Rectal smooth muscle tissue (tissue), 1 donor: ENCODE data around the gene SLC47A1.

ENCODE experiments used
- H3K27ac ChIP-seq: one replicate; pipeline ENCODE4 v1.7.0; 2013; ENCODE audit warnings: low read depth, low read length, inconsistent platforms
- H3K27me3 ChIP-seq: one replicate; pipeline ENCODE4 v1.7.0; 2013; ENCODE audit warnings: low read length; ENCODE audit not compliant: control insufficient read depth, insufficient read depth
- H3K36me3 ChIP-seq: one replicate; pipeline ENCODE4 v1.7.0; 2013; ENCODE audit warnings: low read length; ENCODE audit not compliant: control insufficient read depth, insufficient read depth
- H3K4me1 ChIP-seq: one replicate; pipeline ENCODE4 v1.7.0; 2013; ENCODE audit warnings: low read length; ENCODE audit not compliant: control insufficient read depth, insufficient read depth
- H3K4me3 ChIP-seq: one replicate; pipeline ENCODE4 v1.7.0; 2013; ENCODE audit warnings: low read length
- H3K9ac ChIP-seq: one replicate; pipeline ENCODE4 v1.7.0; 2013; ENCODE audit warnings: low read length

SLC47A1 gene

DNA sequence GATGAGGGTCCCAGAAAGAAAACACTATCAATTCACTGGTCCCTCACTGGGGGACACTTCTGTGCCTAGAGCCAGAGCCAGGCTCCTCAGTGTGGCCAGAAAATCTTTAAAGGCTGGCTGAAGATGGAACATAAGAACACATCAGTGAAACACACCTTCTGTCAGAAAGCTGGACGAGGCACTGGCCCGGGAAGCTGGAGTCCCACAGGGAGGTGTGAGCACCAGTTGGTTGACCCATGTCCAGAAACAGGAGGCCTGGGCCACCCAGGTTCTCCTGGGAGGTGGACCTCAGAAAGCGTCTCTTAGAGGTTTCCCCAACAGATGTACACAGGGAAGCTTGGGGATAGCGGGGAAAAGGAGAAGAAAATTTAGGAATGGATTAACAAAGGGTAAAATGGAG, 58.7 kb downstream of the SLC47A1 start:
- H3K4me1 ChIP-seq, result no peaks in the 10 kb centered on the region
- H3K27me3 ChIP-seq, result no peaks in the 10 kb centered on the region
- H3K27ac ChIP-seq, result no peak overlapping the region
- no peak overlapping the region for H3K4me3 ChIP-seq
- H3K36me3 ChIP-seq, result no peaks in the 10 kb centered on the region
- H3K9ac ChIP-seq, result no peak overlapping the region

DNA sequence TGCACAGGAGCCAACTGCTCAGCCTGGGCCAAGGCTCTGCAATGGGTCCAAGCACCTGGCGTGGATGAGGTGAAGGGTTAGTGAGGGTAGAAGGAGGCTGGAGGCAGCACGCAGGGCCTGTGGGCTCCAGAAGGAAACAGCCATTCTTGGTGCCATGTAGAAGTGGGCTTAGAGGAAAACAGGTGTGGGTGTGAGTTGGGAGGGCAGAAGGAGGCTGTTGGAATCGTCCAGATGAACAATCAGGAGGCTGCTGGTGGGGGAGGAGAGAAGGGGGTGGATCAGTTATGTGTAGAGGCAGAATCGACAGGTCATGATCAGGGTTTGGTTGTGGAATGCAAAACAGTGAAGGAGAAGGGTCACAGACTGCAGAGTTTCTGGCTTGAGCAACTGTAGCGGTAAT, 63.2 kb downstream of the SLC47A1 start:
- no peaks in the 10 kb centered on the region for H3K27me3 ChIP-seq
- no peak overlapping the region for H3K4me3 ChIP-seq
- H3K36me3 ChIP-seq, result no peaks in the 10 kb centered on the region
- no peak overlapping the region for H3K9ac ChIP-seq
- H3K27ac ChIP-seq, result no peak overlapping the region
- no peaks in the 10 kb centered on the region for H3K4me1 ChIP-seq

DNA sequence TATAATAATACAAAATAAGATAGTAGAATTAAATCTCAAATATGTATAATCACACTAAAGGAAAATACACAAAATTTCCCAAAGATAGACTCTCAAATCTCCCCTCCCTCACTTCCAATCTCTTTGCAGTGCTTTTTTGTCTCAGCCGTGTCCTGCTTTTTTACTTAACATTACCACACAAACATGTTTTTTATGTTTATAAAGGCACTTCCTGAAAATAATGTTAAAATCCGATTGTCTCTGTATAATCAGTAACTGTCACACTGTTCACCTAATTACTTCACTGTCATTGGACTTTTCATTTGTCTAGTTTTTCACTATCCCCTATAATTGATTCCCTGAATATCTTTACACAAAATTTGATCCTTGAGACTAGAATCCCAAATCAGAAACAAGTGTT, 76.7 kb downstream of the SLC47A1 start:
- H3K36me3 ChIP-seq, result no peaks in the 10 kb centered on the region
- H3K4me1 ChIP-seq, result no peaks in the 10 kb centered on the region
- no peak overlapping the region for H3K4me3 ChIP-seq
- H3K9ac ChIP-seq, result no peak overlapping the region
- no peak overlapping the region for H3K27ac ChIP-seq
- H3K27me3 ChIP-seq, result no peaks in the 10 kb centered on the region

DNA sequence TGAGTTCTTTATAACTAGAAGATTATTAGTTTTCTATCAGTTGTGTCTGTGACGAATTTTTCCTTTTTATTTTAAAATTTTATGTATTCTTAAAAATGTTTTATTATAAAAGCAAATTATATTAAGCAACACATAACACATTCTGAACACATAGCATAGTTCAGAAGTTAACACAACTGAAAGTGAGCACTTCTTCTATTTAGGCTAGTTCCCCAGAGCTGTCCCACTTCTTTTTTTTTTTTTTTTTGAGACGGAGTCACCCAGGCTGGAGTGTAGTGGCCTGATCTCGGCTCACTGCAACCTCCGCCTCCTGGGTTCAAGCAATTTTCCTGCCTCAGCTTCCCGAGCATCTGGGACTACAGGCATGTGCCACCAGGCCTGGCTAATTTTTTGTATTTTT, 77.2 kb downstream of the SLC47A1 start:
- no peaks in the 10 kb centered on the region for H3K36me3 ChIP-seq
- no peaks in the 10 kb centered on the region for H3K27me3 ChIP-seq
- H3K4me1 ChIP-seq, result no peaks in the 10 kb centered on the region
- no peak overlapping the region for H3K9ac ChIP-seq
- H3K4me3 ChIP-seq, result no peak overlapping the region
- H3K27ac ChIP-seq, result no peak overlapping the region

DNA sequence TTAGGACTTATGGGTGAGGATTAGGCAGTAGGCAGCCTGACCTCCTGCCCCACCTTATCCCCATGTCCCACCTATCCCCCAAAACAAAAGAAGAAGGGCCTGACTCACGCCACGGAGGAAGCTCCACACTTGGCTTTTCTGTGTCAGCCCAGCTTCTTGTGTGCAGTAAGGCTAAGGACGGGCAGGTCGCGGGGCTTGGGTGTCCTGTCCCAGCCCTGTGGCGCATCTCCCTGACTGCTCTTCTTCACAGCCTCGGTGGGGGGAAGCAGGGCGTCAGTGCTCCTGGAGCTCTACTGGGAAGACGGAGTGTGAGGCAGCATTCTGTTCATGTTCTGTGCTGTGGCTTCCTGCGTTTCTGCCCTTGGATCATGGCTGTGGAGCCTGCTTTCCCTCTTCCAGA, 80.3 kb downstream of the SLC47A1 start:
- Histone ChIP-seq H3K36me3 (no peaks in the 10 kb centered on the region), H3K9ac (no peak overlapping the region), H3K27me3 (no peaks in the 10 kb centered on the region), H3K4me3 (no peak overlapping the region), H3K27ac (no peak overlapping the region), H3K4me1 (no peaks in the 10 kb centered on the region)

DNA sequence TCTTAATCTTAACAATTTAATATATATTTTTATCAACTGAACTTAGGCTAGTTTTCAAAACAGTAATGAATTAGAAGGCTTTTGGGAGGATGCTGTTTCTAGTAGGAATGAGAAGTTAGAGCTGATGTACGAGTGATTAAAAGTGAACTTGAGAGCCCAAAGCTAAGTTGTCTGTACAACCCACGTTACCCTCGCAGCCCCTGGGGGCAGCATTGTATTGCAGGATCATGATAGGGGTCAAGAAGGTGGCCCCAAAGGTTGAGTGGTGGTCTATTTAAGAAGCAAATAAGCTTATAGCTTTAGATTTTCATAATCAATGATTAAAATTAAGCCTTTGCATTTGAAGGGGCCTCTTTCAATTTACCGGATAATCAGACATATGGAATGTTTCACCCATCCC, 81.2 kb downstream of the SLC47A1 start:
- H3K9ac ChIP-seq, result no peak overlapping the region
- no peak overlapping the region for H3K4me3 ChIP-seq
- no peaks in the 10 kb centered on the region for H3K36me3 ChIP-seq
- no peak overlapping the region for H3K27ac ChIP-seq
- no peaks in the 10 kb centered on the region for H3K27me3 ChIP-seq
- no peaks in the 10 kb centered on the region for H3K4me1 ChIP-seq

DNA sequence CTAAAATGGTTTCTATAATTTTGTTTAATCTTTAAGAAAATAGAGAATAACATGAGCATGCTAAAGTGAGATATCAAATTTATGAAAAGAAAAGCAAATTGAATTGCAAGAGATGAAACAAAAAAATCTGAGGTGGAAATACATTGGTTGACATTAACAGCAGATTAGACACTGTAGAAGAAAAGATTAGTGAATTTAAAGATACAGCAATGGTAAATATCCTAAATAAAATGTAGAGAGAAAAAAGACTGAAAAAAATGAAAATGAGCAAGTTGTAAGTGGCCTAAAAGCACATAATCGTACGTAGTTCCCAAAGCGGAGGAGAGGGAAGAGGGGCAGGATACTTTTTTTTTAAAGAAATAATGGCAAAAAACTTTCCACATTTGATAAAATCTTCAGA, 84.4 kb downstream of the SLC47A1 start:
- Histone ChIP-seq H3K36me3 (no peaks in the 10 kb centered on the region), H3K9ac (no peak overlapping the region), H3K27ac (no peak overlapping the region), H3K4me1 (no peaks in the 10 kb centered on the region), H3K4me3 (no peak overlapping the region), H3K27me3 (peaks cover 2% of the 10 kb centered on the region)

DNA sequence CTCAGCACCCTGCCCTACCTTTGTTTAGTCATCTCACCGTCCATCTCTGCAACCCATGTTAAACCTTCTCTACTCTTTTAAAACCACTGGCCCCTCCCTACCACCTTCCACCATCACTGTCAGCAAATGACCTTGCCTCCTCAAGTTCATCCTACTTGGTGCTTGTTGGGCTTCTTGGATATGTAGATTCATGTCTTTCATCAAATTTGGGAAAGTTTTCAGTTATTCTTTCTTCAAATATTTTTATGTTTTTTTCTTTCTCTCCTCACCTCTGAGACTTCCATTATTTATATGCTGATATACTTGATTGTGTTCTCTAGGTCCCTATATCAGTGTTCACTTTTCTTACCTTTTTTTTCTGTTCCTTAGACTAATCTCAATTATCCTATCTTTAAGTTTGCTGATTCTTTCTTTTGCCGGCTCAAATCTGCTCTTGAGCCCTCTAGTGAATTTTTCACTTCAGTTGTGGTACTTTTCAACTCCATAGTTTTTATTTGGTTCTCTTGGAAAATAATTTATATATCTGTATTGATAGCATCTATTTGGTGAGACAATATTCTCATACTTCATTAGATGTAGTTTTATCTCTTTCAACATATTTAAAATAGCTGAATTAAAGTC, 86.2 kb downstream of the SLC47A1 start:
- no peak overlapping the region for H3K9ac ChIP-seq
- peaks cover 2% of the 10 kb centered on the region for H3K27me3 ChIP-seq
- H3K27ac ChIP-seq, result no peak overlapping the region

DNA sequence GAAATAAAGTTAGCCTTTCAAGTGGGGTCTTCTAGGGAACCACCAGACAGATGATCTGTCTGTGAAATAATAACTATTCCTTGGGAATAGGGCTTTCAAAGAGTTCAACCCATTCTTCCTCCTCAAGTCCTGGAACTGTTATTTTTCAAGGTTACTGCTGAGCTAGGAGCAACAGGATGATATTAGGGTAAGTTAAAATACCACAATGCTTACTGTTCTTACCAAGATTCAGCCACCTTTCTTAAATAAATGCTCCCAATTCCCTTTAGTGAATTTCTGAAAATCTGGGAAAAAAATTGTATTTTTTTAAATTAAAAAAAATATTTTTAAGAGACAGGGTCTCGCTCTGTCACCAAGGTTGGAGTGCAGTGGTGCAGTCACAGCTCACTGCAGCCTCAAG, 88.0 kb downstream of the SLC47A1 start:
- Histone ChIP-seq H3K4me1 (no peaks in the 10 kb centered on the region), H3K36me3 (no peaks in the 10 kb centered on the region), H3K4me3 (no peak overlapping the region), H3K27me3 (peaks cover 2% of the 10 kb centered on the region), H3K9ac (no peak overlapping the region), H3K27ac (no peak overlapping the region)

More for the DNA sequence above, 86.2 kb downstream of the SLC47A1 start:
- no peaks in the 10 kb centered on the region for H3K36me3 ChIP-seq
- no peaks in the 10 kb centered on the region for H3K4me1 ChIP-seq
- H3K4me3 ChIP-seq, result no peak overlapping the region

DNA sequence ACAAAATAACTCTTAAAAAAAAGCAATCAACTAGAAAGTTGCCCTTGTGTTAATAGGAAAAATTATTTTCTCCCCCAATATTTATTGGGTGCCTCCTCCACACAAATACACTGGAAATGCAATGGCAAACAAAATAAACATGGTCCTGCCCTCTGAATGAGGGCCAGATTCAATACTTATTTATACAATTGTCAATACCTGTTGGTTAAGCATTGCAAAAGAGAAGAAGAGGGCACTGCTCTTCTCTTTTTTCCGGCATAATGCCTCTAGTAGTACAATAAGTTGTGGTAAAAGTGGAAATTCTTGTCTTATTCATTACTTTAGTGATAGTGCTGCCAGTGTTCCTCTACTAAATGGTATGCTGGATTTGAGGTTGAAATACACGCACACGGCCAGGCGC, 92.4 kb downstream of the SLC47A1 start:
- Histone ChIP-seq H3K4me1 (no peaks in the 10 kb centered on the region), H3K27me3 (peaks cover 2% of the 10 kb centered on the region), H3K4me3 (no peak overlapping the region), H3K27ac (no peak overlapping the region), H3K9ac (no peak overlapping the region), H3K36me3 (no peaks in the 10 kb centered on the region)
